AG04449 (cell line): ENCODE data around the gene EGF.

Source experiments
- CTCF ChIA-PET: fragments of 350-600 bp; formaldehyde crosslinking; extraction: SDS; loops from one replicate; lab custom pipeline; 2021; ENCODE audit warnings: antibody characterized with exemption; lab: Yijun Ruan, JAX
- POLR2A ChIA-PET: fragments of 400-600, 350-600 bp; formaldehyde crosslinking; extraction: SDS; loops from one replicate; lab custom pipeline; 2020; ENCODE audit warnings: antibody characterized with exemption, inconsistent platforms; lab: Yijun Ruan, JAX
- DNase-seq: peaks from one replicate; pipeline ENCODE4 v3.0.0-alpha.2; 2010; ENCODE audit warnings: low read depth, low spot score
- H3K4me3 ChIP-seq: 2 replicates; pipeline ENCODE4 v1.5.1; 2011; ENCODE audit warnings: low read depth, mild to moderate bottlenecking, control low read depth, low read length
- CTCF ChIP-seq: IDR thresholded peaks from one replicate; pipeline ENCODE4 v1.5.1; 2011; ENCODE audit warnings: mild to moderate bottlenecking, moderate library complexity, low read length, control low read depth, inconsistent platforms; ENCODE audit not compliant: insufficient read depth; ENCODE audit errors: missing control alignments

Gene EGF

GRCh38 chr4:110005461-110006056, 92.9 kb downstream of the EGF start:
- POLR2A ChIA-PET = no interaction called here
- peak; percentile 41 for DNase-seq
- TF ChIP-seq CTCF = peak; percentile 61
- CTCF ChIA-PET = interaction anchor here (0.6 to 19.3 kb wide), 45 partner anchors 8 to 525 kb away, joined by 3 to 1033 read pairs (median 4); partner anchors contain the start of gene ELOVL6
- H3K4me3 ChIP-seq = no peak overlapping the region

- ChIA-PET POLR2A (no interaction called here), CTCF (interaction anchor here (0.9 to 19.3 kb wide), 9 partner anchors 9 to 507 kb away, joined by 3 to 1033 read pairs (median 8); no protein-coding TSS in a partner anchor)
- no peak overlapping the region for H3K4me3 ChIP-seq
- no peak for TF ChIP-seq CTCF
- DNase-seq = no peak
Measured at GRCh38 chr4:110007217-110007616, 94.5 kb downstream of the EGF start.

- no peak for DNase-seq
- CTCF ChIA-PET = interaction anchor here (1.0 to 19.3 kb wide), 6 partner anchors 10 to 505 kb away, joined by 3 to 1033 read pairs (median 5); no protein-coding TSS in a partner anchor
- TF ChIP-seq CTCF = no peak
- no peak overlapping the region for H3K4me3 ChIP-seq
- POLR2A ChIA-PET = no interaction called here
Measured at GRCh38 chr4:110008540-110008939, 95.9 kb downstream of the EGF start.

GRCh38 chr4:110009550-110009949, 96.9 kb downstream of the EGF start:
- ChIA-PET CTCF (interaction anchor here (1.1 to 19.3 kb wide), 5 partner anchors 11 to 504 kb away, joined by 4 to 1033 read pairs (median 5); no protein-coding TSS in a partner anchor), POLR2A (no interaction called here)
- H3K4me3 ChIP-seq = no peak overlapping the region
- TF ChIP-seq CTCF = no peak
- DNase-seq = no peak

GRCh38 chr4:110010797-110011196, 98.1 kb downstream of the EGF start:
- TF ChIP-seq CTCF = no peak
- POLR2A ChIA-PET = no interaction called here

GRCh38 chr4:110012917-110013316, 100.2 kb downstream of the EGF start:
- CTCF ChIA-PET = interaction anchor here (0.9 to 3.2 kb wide), 7 partner anchors 8 to 506 kb away, joined by 4 to 17 read pairs (median 13); no protein-coding TSS in a partner anchor
- no peak overlapping the region for H3K4me3 ChIP-seq
- no peak for TF ChIP-seq CTCF
- no peak for DNase-seq
- POLR2A ChIA-PET = no interaction called here

More at GRCh38 chr4:110010797-110011196, 98.1 kb downstream of the EGF start:
- CTCF ChIA-PET = interaction anchor here (1.2 to 19.3 kb wide), 3 partner anchors 10 to 503 kb away, joined by 3 to 1033 read pairs (median 5); no protein-coding TSS in a partner anchor
- no peak for DNase-seq
- no peak overlapping the region for H3K4me3 ChIP-seq
